ENCODE measurements around the gene CAMTA1.

Gene CAMTA1

DNA sequence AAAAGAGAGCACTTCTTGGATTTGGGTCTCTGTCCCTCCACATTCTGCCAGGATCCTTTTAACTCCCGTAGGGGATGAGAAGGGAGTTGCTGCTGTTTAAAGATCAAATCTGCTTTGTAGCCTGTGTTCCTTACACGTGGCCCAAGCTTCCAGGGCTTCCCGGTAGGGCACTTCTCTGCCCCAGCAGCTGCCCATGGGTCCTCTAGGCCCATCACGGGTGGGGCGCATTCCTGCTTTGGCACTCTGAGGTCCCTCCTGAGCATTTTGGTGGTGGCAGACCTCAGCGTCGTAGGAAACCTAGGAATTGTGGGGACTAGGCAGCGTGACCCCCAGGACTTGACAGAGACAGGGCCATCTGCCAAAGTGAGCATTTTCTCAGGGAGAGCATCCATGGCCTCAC is 565.5 kb downstream of the CAMTA1 start:
- no peak for ATAC-seq
- no peak for TF ChIP-seq TOX (CRISPR knock-in tag; IDR thresholded peaks at IDR 0.05; ENCODE audit: borderline replicate concordance)
- TF ChIP-seq ZNF70 (CRISPR knock-in tag; IDR thresholded peaks at IDR 0.05), result no peak
- TF ChIP-seq, protein P1, sequence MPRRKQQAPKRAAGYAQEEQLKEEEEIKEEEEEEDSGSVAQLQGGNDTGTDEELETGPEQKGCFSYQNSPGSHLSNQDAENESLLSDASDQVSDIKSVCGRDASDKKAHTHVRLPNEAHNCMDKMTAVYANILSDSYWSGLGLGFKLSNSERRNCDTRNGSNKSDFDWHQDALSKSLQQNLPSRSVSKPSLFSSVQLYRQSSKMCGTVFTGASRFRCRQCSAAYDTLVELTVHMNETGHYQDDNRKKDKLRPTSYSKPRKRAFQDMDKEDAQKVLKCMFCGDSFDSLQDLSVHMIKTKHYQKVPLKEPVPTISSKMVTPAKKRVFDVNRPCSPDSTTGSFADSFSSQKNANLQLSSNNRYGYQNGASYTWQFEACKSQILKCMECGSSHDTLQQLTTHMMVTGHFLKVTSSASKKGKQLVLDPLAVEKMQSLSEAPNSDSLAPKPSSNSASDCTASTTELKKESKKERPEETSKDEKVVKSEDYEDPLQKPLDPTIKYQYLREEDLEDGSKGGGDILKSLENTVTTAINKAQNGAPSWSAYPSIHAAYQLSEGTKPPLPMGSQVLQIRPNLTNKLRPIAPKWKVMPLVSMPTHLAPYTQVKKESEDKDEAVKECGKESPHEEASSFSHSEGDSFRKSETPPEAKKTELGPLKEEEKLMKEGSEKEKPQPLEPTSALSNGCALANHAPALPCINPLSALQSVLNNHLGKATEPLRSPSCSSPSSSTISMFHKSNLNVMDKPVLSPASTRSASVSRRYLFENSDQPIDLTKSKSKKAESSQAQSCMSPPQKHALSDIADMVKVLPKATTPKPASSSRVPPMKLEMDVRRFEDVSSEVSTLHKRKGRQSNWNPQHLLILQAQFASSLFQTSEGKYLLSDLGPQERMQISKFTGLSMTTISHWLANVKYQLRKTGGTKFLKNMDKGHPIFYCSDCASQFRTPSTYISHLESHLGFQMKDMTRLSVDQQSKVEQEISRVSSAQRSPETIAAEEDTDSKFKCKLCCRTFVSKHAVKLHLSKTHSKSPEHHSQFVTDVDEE (CRISPR knock-in tag; IDR thresholded peaks at IDR 0.05), result no peak

DNA sequence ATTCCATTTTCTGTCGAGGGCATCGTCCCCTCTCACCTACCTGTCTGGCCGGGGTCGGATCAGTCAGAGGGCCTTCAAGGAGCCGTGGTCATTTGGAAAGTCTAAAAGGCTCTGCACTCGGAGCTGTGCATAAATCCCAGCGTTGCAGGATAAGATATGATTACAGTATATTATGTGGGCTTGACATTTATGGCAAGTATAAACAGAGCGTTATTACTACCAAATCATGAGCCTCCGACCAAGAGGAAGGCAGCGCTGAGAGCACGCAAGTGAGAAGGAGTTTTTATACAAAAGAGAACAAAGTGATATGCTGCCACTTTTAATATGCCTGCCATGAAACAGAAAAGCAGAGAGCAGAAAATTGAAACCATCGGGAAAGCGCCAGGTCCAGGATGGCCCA is 566.4 kb downstream of the CAMTA1 start:
- ATAC-seq, result no peak
- TF ChIP-seq SNAI2 (CRISPR knock-in tag; IDR thresholded peaks at IDR 0.05), result no peak
- no peak for TF ChIP-seq ZFP30 (CRISPR knock-in tag; IDR thresholded peaks at IDR 0.05)
- TF ChIP-seq ZNF70 (CRISPR knock-in tag; IDR thresholded peaks at IDR 0.05), result no peak
- TF ChIP-seq, protein P2, sequence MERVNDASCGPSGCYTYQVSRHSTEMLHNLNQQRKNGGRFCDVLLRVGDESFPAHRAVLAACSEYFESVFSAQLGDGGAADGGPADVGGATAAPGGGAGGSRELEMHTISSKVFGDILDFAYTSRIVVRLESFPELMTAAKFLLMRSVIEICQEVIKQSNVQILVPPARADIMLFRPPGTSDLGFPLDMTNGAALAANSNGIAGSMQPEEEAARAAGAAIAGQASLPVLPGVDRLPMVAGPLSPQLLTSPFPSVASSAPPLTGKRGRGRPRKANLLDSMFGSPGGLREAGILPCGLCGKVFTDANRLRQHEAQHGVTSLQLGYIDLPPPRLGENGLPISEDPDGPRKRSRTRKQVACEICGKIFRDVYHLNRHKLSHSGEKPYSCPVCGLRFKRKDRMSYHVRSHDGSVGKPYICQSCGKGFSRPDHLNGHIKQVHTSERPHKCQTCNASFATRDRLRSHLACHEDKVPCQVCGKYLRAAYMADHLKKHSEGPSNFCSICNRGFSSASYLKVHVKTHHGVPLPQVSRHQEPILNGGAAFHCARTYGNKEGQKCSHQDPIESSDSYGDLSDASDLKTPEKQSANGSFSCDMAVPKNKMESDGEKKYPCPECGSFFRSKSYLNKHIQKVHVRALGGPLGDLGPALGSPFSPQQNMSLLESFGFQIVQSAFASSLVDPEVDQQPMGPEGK (CRISPR knock-in tag; IDR thresholded peaks at IDR 0.05; ENCODE audit: borderline replicate concordance), result no peak
- TF ChIP-seq ZC3H10 (CRISPR knock-in tag; IDR thresholded peaks at IDR 0.05), result no peak
- no peak for TF ChIP-seq POU6F1 (CRISPR knock-in tag; IDR thresholded peaks at IDR 0.05; ENCODE audit: borderline replicate concordance, low read depth)
- TF ChIP-seq PPARA (CRISPR knock-in tag; IDR thresholded peaks at IDR 0.05; ENCODE audit: borderline replicate concordance), result no peak
- no peak for TF ChIP-seq OSR1 (CRISPR knock-in tag; IDR thresholded peaks at IDR 0.05)
- TF ChIP-seq CSDC2 (CRISPR knock-in tag; IDR thresholded peaks at IDR 0.05), result no peak
- no peak for TF ChIP-seq BACH2 (CRISPR knock-in tag; IDR thresholded peaks at IDR 0.05; ENCODE audit: borderline replicate concordance)
- TF ChIP-seq ZNF8 (CRISPR knock-in tag; IDR thresholded peaks at IDR 0.05), result no peak
- no peak for TF ChIP-seq TOX (CRISPR knock-in tag; IDR thresholded peaks at IDR 0.05; ENCODE audit: borderline replicate concordance)
- no peak for TF ChIP-seq TCF4 (CRISPR knock-in tag; IDR thresholded peaks at IDR 0.05; ENCODE audit: borderline replicate concordance)
- no peak for TF ChIP-seq ESRRG (CRISPR knock-in tag; IDR thresholded peaks at IDR 0.05)
- TF ChIP-seq, protein P3, sequence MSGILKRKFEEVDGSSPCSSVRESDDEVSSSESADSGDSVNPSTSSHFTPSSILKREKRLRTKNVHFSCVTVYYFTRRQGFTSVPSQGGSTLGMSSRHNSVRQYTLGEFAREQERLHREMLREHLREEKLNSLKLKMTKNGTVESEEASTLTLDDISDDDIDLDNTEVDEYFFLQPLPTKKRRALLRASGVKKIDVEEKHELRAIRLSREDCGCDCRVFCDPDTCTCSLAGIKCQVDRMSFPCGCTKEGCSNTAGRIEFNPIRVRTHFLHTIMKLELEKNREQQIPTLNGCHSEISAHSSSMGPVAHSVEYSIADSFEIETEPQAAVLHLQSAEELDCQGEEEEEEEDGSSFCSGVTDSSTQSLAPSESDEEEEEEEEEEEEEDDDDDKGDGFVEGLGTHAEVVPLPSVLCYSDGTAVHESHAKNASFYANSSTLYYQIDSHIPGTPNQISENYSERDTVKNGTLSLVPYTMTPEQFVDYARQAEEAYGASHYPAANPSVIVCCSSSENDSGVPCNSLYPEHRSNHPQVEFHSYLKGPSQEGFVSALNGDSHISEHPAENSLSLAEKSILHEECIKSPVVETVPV (CRISPR knock-in tag; IDR thresholded peaks at IDR 0.05), result no peak
- no peak for TF ChIP-seq GLIS3 (CRISPR knock-in tag; IDR thresholded peaks at IDR 0.05)
- no peak for TF ChIP-seq ARNTL (CRISPR knock-in tag; IDR thresholded peaks at IDR 0.05; ENCODE audit: borderline replicate concordance, low read depth)
- no peak for TF ChIP-seq ZNF565 (CRISPR knock-in tag; conservative IDR thresholded peaks at IDR 0.05; ENCODE audit: low read depth)

- no peak for TF ChIP-seq ZC3H10 (CRISPR knock-in tag; IDR thresholded peaks at IDR 0.05)
- no peak for ATAC-seq
Observed at GRCh38 chr1:7352364-7352763, 567.1 kb downstream of the CAMTA1 start.

GRCh38 chr1:7352974-7353373 is 567.7 kb downstream of the CAMTA1 start:
- ATAC-seq, result no peak

More at GRCh38 chr1:7352974-7353373, 567.7 kb downstream of the CAMTA1 start:
- no peak for TF ChIP-seq CSDC2 (CRISPR knock-in tag; IDR thresholded peaks at IDR 0.05)
- no peak for TF ChIP-seq ESRRG (CRISPR knock-in tag; IDR thresholded peaks at IDR 0.05)
- no peak for TF ChIP-seq TOX (CRISPR knock-in tag; IDR thresholded peaks at IDR 0.05; ENCODE audit: borderline replicate concordance)
- TF ChIP-seq BACH2 (CRISPR knock-in tag; IDR thresholded peaks at IDR 0.05; ENCODE audit: borderline replicate concordance), result no peak
- TF ChIP-seq ZFP3 (CRISPR knock-in tag; IDR thresholded peaks at IDR 0.05), result no peak
- TF ChIP-seq RARB (CRISPR knock-in tag; IDR thresholded peaks at IDR 0.05), result no peak
- TF ChIP-seq, protein P4, sequence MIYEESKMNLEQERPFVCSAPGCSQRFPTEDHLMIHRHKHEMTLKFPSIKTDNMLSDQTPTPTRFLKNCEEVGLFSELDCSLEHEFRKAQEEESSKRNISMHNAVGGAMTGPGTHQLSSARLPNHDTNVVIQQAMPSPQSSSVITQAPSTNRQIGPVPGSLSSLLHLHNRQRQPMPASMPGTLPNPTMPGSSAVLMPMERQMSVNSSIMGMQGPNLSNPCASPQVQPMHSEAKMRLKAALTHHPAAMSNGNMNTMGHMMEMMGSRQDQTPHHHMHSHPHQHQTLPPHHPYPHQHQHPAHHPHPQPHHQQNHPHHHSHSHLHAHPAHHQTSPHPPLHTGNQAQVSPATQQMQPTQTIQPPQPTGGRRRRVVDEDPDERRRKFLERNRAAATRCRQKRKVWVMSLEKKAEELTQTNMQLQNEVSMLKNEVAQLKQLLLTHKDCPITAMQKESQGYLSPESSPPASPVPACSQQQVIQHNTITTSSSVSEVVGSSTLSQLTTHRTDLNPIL (CRISPR knock-in tag; IDR thresholded peaks at IDR 0.05; ENCODE audit: low read depth), result no peak
- TF ChIP-seq PPARA (CRISPR knock-in tag; IDR thresholded peaks at IDR 0.05; ENCODE audit: borderline replicate concordance), result no peak
- no peak for TF ChIP-seq ZNF70 (CRISPR knock-in tag; IDR thresholded peaks at IDR 0.05)
- TF ChIP-seq ZNF8 (CRISPR knock-in tag; IDR thresholded peaks at IDR 0.05), result no peak
- TF ChIP-seq POU6F1 (CRISPR knock-in tag; IDR thresholded peaks at IDR 0.05; ENCODE audit: borderline replicate concordance, low read depth), result no peak
- no peak for TF ChIP-seq OSR1 (CRISPR knock-in tag; IDR thresholded peaks at IDR 0.05)
- no peak for TF ChIP-seq SNAI2 (CRISPR knock-in tag; IDR thresholded peaks at IDR 0.05)
- TF ChIP-seq ZC3H10 (CRISPR knock-in tag; IDR thresholded peaks at IDR 0.05), result no peak
